ENCODE data around the gene PWP1. TPM values are rescaled to one million over a fixed set of nuclear protein-coding genes. Genes with fewer than 3 reads are reported as not detected.

PWP1 gene
- total and polyA plus RNA-seq, 2 experiments from 2014 or later: 110 to 211 TPM

DNA sequence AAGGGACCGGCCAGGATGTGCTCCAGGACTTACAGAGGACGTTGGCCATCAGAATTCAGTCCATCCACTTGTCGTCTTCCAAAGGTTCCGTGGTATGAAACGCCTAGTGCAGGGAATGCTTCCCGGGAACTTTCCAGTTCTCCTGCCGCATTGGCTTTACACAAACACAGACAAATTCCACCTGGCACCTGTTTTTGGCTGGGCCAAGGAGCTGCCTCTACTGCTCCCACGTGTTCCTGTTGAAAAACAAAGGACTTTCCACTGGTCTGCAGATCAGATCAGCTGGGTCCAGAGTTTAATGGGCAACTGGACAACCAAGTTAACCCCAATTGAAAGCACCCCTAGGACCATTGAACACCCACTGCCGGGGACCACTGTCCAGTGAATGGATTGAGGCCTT lies 28.0 kb upstream of the PWP1 start (continued):
- TF ChIP-seq, protein P1, sequence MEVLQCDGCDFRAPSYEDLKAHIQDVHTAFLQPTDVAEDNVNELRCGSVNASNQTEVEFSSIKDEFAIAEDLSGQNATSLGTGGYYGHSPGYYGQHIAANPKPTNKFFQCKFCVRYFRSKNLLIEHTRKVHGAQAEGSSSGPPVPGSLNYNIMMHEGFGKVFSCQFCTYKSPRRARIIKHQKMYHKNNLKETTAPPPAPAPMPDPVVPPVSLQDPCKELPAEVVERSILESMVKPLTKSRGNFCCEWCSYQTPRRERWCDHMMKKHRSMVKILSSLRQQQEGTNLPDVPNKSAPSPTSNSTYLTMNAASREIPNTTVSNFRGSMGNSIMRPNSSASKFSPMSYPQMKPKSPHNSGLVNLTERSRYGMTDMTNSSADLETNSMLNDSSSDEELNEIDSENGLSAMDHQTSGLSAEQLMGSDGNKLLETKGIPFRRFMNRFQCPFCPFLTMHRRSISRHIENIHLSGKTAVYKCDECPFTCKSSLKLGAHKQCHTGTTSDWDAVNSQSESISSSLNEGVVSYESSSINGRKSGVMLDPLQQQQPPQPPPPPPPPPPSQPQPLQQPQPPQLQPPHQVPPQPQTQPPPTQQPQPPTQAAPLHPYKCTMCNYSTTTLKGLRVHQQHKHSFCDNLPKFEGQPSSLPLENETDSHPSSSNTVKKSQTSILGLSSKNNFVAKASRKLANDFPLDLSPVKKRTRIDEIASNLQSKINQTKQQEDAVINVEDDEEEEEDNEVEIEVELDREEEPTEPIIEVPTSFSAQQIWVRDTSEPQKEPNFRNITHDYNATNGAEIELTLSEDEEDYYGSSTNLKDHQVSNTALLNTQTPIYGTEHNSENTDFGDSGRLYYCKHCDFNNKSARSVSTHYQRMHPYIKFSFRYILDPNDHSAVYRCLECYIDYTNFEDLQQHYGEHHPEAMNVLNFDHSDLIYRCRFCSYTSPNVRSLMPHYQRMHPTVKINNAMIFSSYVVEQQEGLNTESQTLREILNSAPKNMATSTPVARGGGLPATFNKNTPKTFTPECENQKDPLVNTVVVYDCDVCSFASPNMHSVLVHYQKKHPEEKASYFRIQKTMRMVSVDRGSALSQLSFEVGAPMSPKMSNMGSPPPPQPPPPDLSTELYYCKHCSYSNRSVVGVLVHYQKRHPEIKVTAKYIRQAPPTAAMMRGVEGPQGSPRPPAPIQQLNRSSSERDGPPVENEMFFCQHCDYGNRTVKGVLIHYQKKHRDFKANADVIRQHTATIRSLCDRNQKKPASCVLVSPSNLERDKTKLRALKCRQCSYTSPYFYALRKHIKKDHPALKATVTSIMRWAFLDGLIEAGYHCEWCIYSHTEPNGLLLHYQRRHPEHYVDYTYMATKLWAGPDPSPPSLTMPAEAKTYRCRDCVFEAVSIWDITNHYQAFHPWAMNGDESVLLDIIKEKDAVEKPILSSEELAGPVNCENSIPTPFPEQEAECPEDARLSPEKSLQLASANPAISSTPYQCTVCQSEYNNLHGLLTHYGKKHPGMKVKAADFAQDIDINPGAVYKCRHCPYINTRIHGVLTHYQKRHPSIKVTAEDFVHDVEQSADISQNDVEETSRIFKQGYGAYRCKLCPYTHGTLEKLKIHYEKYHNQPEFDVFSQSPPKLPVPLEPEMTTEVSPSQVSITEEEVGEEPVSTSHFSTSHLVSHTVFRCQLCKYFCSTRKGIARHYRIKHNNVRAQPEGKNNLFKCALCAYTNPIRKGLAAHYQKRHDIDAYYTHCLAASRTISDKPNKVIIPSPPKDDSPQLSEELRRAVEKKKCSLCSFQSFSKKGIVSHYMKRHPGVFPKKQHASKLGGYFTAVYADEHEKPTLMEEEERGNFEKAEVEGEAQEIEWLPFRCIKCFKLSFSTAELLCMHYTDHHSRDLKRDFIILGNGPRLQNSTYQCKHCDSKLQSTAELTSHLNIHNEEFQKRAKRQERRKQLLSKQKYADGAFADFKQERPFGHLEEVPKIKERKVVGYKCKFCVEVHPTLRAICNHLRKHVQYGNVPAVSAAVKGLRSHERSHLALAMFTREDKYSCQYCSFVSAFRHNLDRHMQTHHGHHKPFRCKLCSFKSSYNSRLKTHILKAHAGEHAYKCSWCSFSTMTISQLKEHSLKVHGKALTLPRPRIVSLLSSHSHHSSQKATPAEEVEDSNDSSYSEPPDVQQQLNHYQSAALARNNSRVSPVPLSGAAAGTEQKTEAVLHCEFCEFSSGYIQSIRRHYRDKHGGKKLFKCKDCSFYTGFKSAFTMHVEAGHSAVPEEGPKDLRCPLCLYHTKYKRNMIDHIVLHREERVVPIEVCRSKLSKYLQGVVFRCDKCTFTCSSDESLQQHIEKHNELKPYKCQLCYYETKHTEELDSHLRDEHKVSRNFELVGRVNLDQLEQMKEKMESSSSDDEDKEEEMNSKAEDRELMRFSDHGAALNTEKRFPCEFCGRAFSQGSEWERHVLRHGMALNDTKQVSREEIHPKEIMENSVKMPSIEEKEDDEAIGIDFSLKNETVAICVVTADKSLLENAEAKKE (CRISPR knock-in tag; IDR thresholded peaks at IDR 0.05): no peak

DNA sequence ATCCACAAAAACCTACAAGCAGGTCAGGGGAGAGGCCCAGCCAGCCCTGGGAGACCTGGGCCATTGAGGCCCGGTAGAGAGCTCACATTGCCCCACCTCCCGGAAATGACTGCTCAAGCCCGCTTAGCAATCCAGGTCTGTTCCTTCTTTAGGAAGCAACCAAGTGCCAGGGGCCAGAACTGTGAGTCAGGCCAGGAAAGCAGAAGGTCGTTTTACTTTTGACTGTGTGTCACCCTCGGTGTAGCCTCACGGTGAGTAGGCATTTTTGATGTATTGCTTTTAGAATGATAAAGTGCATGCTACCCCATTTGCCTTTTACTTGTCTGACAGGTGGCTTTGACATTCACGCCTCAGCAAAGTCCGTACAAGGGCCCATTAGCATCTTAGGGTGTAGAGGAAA lies 25.4 kb upstream of the PWP1 start:
- no peaks in the 10 kb centered on the region for H3K79me2 ChIP-seq (replicated peaks; ENCODE audit: insufficient read depth)
- H3K4me1 Mint-ChIP-seq: peaks cover 31% of the 10 kb centered on the region
- ATAC-seq: no peak
- no peak for TF ChIP-seq ZNF114 (CRISPR knock-in tag; IDR thresholded peaks at IDR 0.05)
- TF ChIP-seq, protein P2, sequence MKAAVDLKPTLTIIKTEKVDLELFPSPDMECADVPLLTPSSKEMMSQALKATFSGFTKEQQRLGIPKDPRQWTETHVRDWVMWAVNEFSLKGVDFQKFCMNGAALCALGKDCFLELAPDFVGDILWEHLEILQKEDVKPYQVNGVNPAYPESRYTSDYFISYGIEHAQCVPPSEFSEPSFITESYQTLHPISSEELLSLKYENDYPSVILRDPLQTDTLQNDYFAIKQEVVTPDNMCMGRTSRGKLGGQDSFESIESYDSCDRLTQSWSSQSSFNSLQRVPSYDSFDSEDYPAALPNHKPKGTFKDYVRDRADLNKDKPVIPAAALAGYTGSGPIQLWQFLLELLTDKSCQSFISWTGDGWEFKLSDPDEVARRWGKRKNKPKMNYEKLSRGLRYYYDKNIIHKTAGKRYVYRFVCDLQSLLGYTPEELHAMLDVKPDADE (IDR thresholded peaks at IDR 0.05): no peak
- no peak for TF ChIP-seq POLR2AphosphoS5 (IDR thresholded peaks at IDR 0.05; ENCODE audit: low read depth)
- TF ChIP-seq JUNB (IDR thresholded peaks at IDR 0.05; ENCODE audit: unreplicated experiment): no peak
- TF ChIP-seq, protein P3, sequence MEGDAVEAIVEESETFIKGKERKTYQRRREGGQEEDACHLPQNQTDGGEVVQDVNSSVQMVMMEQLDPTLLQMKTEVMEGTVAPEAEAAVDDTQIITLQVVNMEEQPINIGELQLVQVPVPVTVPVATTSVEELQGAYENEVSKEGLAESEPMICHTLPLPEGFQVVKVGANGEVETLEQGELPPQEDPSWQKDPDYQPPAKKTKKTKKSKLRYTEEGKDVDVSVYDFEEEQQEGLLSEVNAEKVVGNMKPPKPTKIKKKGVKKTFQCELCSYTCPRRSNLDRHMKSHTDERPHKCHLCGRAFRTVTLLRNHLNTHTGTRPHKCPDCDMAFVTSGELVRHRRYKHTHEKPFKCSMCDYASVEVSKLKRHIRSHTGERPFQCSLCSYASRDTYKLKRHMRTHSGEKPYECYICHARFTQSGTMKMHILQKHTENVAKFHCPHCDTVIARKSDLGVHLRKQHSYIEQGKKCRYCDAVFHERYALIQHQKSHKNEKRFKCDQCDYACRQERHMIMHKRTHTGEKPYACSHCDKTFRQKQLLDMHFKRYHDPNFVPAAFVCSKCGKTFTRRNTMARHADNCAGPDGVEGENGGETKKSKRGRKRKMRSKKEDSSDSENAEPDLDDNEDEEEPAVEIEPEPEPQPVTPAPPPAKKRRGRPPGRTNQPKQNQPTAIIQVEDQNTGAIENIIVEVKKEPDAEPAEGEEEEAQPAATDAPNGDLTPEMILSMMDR (conservative IDR thresholded peaks at IDR 0.05; ENCODE audit: low read depth in 2 of 2): no peak
- no peak for TF ChIP-seq STAT1 (IDR thresholded peaks at IDR 0.05; ENCODE audit: unreplicated experiment)
- TF ChIP-seq, protein P1 (CRISPR knock-in tag; IDR thresholded peaks at IDR 0.05): no peak

More for the DNA sequence above, 25.4 kb upstream of the PWP1 start:
- Mint-ChIP-seq H3K9me3 (no peaks in the 10 kb centered on the region), H3K27me3 (ENCODE audit: insufficient read depth, low read depth, poor library complexity) (peaks cover 3% of the 10 kb centered on the region), H3K27ac (no peak overlapping the region), H3K4me3 (no peak overlapping the region), H3K36me3 (ENCODE audit: low read depth) (no peaks in the 10 kb centered on the region; the same call in 2 of the 3 replicates)
- Histone ChIP-seq H3K27me3 (ENCODE audit: insufficient read depth) (no peaks in the 10 kb centered on the region), H3F3A (replicated peaks; ENCODE audit: low read depth) (no peaks in the 10 kb centered on the region), H2AFZ (no peak overlapping the region; the same call in 1 of the 2 replicates), H3K27ac (ENCODE audit: low read depth) (no peak overlapping the region), H3K4me1 (ENCODE audit: insufficient read depth) (peaks cover 26% of the 10 kb centered on the region), H3K4me2 (no peak overlapping the region), H3K36me3 (ENCODE audit: insufficient read depth) (no peaks in the 10 kb centered on the region), H4K20me1 (replicated peaks; ENCODE audit: insufficient read depth) (no peaks in the 10 kb centered on the region; the same call in 1 of the 2 replicates), H3K9me2 (ENCODE audit: insufficient read depth) (peaks cover 6% of the 10 kb centered on the region; the same call in 1 of the 2 replicates), H3K4me3 (no peak overlapping the region)
- DNase-seq (ENCODE audit: low spot score): no peak

All from GM23338 (cell line).